Endothelial cell of umbilical vein (primary cell): ENCODE measurements around the gene CAPN8. TPM values are rescaled to one million over a fixed set of nuclear protein-coding genes. Genes with fewer than 3 reads are reported as not detected.

Experiments used
- BruUV-seq: library from RNA; stranded (reverse); fragments of 400-500 nt; replicated peaks from 2 replicates; lab custom pipeline; 2021; lab: Mats Ljungman, UMichigan
- CTCF ChIA-PET: fragments of 300-600, 350-600 bp; sonication (Branson Sonifier 250); formaldehyde crosslinking; loops from one replicate; lab custom pipeline; 2021; ENCODE audit warnings: antibody characterized with exemption, inconsistent platforms; lab: Charles Lee
- POLR2A ChIA-PET: fragments of 300-600, 350-600 bp; sonication (Branson Sonifier 250); formaldehyde crosslinking; loops from one replicate; lab custom pipeline; 2021; ENCODE audit warnings: antibody characterized with exemption, inconsistent platforms; lab: Charles Lee
- DNase-seq: peaks from one replicate; pipeline ENCODE4 v3.0.0-alpha.2; 2011; ENCODE audit warnings: low read depth, low spot score
- FAIRE-seq: peaks from 2 replicates; lab custom pipeline; 2011; peaks lifted over from hg19 to GRCh38; lab: Jason Lieb, UNC
- H2AFZ ChIP-seq: 2 replicates; pipeline ENCODE4 v1.6.0; 2012; ENCODE audit warnings: low read depth, low read length, control low read depth, inconsistent platforms
- H3K27ac ChIP-seq: 2 replicates; pipeline ENCODE4 v1.5.1; 2011; ENCODE audit warnings: low read depth, mild to moderate bottlenecking, control low read depth, low read length, moderate library complexity; ENCODE audit not compliant: insufficient read depth
- H3K27me3 ChIP-seq, 2 experiments: 2 replicates each; pipeline versions ENCODE4 v1.6.0 to v1.6.1; 2011; ENCODE audit warnings: low read length in 2 of 2, mixed read lengths in 1 of 2; ENCODE audit not compliant: control insufficient read depth in 2 of 2, insufficient read depth in 2 of 2
- H3K36me3 ChIP-seq, 2 experiments: 2 replicates in 1 of 2; 3 replicates in 1 of 2; pipeline ENCODE4 v1.5.1; 2011; ENCODE audit warnings: low read length in 2 of 2, mild to moderate bottlenecking in 1 of 2, moderate library complexity in 1 of 2; ENCODE audit not compliant: control insufficient read depth in 2 of 2, insufficient read depth in 2 of 2; ENCODE audit errors: extremely low read depth in 1 of 2
- H3K4me1 ChIP-seq: 3 replicates; pipeline ENCODE4 v1.5.1; 2011; ENCODE audit warnings: mild to moderate bottlenecking, low read length; ENCODE audit not compliant: control insufficient read depth, insufficient read depth; ENCODE audit errors: extremely low read depth
- H3K4me2 ChIP-seq: 2 replicates; pipeline ENCODE4 v1.6.1; 2011; ENCODE audit warnings: low read length, control low read depth, mixed read lengths; ENCODE audit not compliant: insufficient read depth
- H3K4me3 ChIP-seq, 3 experiments: fragments of 200-600 bp in 1 of 3; sonication (generic), shearing (Covaris generic) in 1 of 3; replicated peaks in 1 of 3; 2 replicates each; pipeline ENCODE4 v1.5.1; 2011 to 2016; ENCODE audit warnings: control low read depth in 3 of 3, low read length in 3 of 3, mild to moderate bottlenecking in 2 of 3, inconsistent platforms in 1 of 3, low read depth in 1 of 3, moderate library complexity in 1 of 3; ENCODE audit not compliant: insufficient read depth in 1 of 3
- H3K79me2 ChIP-seq: 2 replicates; pipeline ENCODE4 v1.6.0; 2012; ENCODE audit warnings: low read length, inconsistent platforms; ENCODE audit not compliant: control insufficient read depth, insufficient read depth
- H3K9ac ChIP-seq: replicated peaks from 2 replicates; pipeline ENCODE3; 2011; ENCODE audit warnings: low read length, control low read depth; ENCODE audit not compliant: insufficient read depth; ENCODE audit errors: extremely low read depth
- H3K9me1 ChIP-seq: replicated peaks from 3 replicates; pipeline ENCODE4 v1.6.0; 2011; ENCODE audit warnings: mild to moderate bottlenecking, low read length; ENCODE audit not compliant: control insufficient read depth, insufficient read depth; ENCODE audit errors: extremely low read depth
- H3K9me3 ChIP-seq: replicated peaks from 2 replicates; pipeline ENCODE4 v1.5.1; 2012; ENCODE audit warnings: low read length, inconsistent platforms; ENCODE audit not compliant: control insufficient read depth, insufficient read depth
- H4K20me1 ChIP-seq: replicated peaks from 2 replicates; pipeline ENCODE3; 2011; ENCODE audit warnings: mild to moderate bottlenecking, low read length; ENCODE audit not compliant: control insufficient read depth, insufficient read depth; ENCODE audit errors: extremely low read depth
- EZH2 ChIP-seq: IDR thresholded peaks from 2 replicates; pipeline ENCODE4 v1.6.1; 2012; ENCODE audit warnings: borderline replicate concordance, low read depth, mild to moderate bottlenecking, moderate library complexity, low read length, inconsistent platforms; ENCODE audit not compliant: severe bottlenecking
- FOS ChIP-seq: IDR thresholded peaks from 2 replicates; pipeline ENCODE4 v1.6.1; 2011; ENCODE audit warnings: mild to moderate bottlenecking, low read length, moderate library complexity, borderline replicate concordance; ENCODE audit not compliant: insufficient read depth
- GATA2 ChIP-seq: IDR thresholded peaks from 2 replicates; pipeline ENCODE4 v1.7.0; 2011; ENCODE audit warnings: low read depth, mild to moderate bottlenecking, moderate library complexity, mixed read lengths, low read length; ENCODE audit not compliant: insufficient read length, insufficient read depth
- JUN ChIP-seq: IDR thresholded peaks from 2 replicates; pipeline ENCODE4 v1.6.1; 2011; ENCODE audit warnings: borderline replicate concordance, low read depth; ENCODE audit not compliant: insufficient read length, insufficient read depth
- MYC ChIP-seq: IDR thresholded peaks from one replicate; pipeline ENCODE4 v1.6.1; 2011; ENCODE audit warnings: mild to moderate bottlenecking, low read depth, low read length
- POLR2A ChIP-seq: IDR thresholded peaks from 2 replicates; pipeline ENCODE4 v1.6.1; 2012; ENCODE audit warnings: low read depth, mild to moderate bottlenecking, control low read depth, low read length
- POLR2AphosphoS5 ChIP-seq: IDR thresholded peaks from 2 replicates; pipeline ENCODE4 v1.6.1; 2012; ENCODE audit warnings: low read depth, mild to moderate bottlenecking, control low read depth, low read length, moderate library complexity; ENCODE audit not compliant: insufficient read depth
- dilution Hi-C: fragments of 300-500 bp; cut with MboI; formaldehyde crosslinking; loops from one replicate; pipeline ENCODE4 v1.15.0; 2019; ENCODE audit warnings: low sequenced_read_pairs; ENCODE audit not compliant: extremely low pct_ligation_motif_present
- intact Hi-C: fragments of 100-400 bp; cut with micrococcal nuclease; formaldehyde crosslinking; loops from one replicate; pipeline ENCODE4 v1.10.0; 2022
- polyA plus RNA-seq, 4 experiments: library from polyadenylated mRNA; depleted of rRNA in 3 of 4; stranded (reverse) in 3 of 4; unstranded in 1 of 4; fragments of >200 nt; gene quantifications; 2 replicates each; pipeline versions ENCODE4 v1.2.1 to v1.2.3, GENCODE V29; 2011 to 2012; ENCODE audit warnings: missing spikeins in 1 of 4
- total RNA-seq: library from RNA; stranded (reverse); gene quantifications from 2 replicates; pipeline ENCODE4 v1.2.3, GENCODE V29; 2021
- TF ChIP-seq, protein P1 (sequence below), 2 donors: IDR thresholded peaks; 1 replicate in 1 of 2; 2 replicates in 1 of 2; pipeline ENCODE4 v1.5.1; 2011; ENCODE audit warnings: low read length in 2 of 2, mild to moderate bottlenecking in 2 of 2, moderate library complexity in 2 of 2, control low read depth in 1 of 2, inconsistent platforms in 1 of 2, low read depth in 1 of 2; ENCODE audit not compliant: insufficient read depth in 1 of 2; ENCODE audit errors: extremely low read depth in 1 of 2
- TF ChIP-seq, protein P2 (sequence below): IDR thresholded peaks from 2 replicates; pipeline ENCODE4 v1.6.1; 2011; ENCODE audit not compliant: insufficient read depth, insufficient read length

Gene CAPN8
- total and polyA plus RNA-seq, 2 donors (not counting 3 experiments of a cell fraction or from before 2014, with no cell fraction given) = not detected

GRCh38 chr1:223634423-223634822, 31.1 kb downstream of the CAPN8 start:
- Histone ChIP-seq H3K27me3 (peaks cover 3% of the 10 kb centered on the region in 2 experiments), H3K79me2 (no peaks in the 10 kb centered on the region), H3K27ac (no peak overlapping the region), H3K4me1 (no peaks in the 10 kb centered on the region), H4K20me1 (no peaks in the 10 kb centered on the region), H3K36me3 (no peaks in the 10 kb centered on the region), H3K9ac (no peak overlapping the region), H3K4me2 (no peak overlapping the region), H3K4me3 (no peak overlapping the region), H3K9me1 (no peaks in the 10 kb centered on the region), H2AFZ (no peak overlapping the region), H3K9me3 (no peaks in the 10 kb centered on the region)
- dilution Hi-C loops = no loop called here
- BruUV-seq = no TSS peak
- FAIRE-seq (no peak), DNase-seq (no peak)
- POLR2A ChIA-PET = no interaction called here
- CTCF ChIA-PET = no interaction called here
- TF ChIP-seq MYC (no peak), FOS (no peak), JUN (no peak), EZH2 (no peak), POLR2AphosphoS5 (no peak), POLR2A (no peak), GATA2 (no peak)
- TF ChIP-seq, protein P1, sequence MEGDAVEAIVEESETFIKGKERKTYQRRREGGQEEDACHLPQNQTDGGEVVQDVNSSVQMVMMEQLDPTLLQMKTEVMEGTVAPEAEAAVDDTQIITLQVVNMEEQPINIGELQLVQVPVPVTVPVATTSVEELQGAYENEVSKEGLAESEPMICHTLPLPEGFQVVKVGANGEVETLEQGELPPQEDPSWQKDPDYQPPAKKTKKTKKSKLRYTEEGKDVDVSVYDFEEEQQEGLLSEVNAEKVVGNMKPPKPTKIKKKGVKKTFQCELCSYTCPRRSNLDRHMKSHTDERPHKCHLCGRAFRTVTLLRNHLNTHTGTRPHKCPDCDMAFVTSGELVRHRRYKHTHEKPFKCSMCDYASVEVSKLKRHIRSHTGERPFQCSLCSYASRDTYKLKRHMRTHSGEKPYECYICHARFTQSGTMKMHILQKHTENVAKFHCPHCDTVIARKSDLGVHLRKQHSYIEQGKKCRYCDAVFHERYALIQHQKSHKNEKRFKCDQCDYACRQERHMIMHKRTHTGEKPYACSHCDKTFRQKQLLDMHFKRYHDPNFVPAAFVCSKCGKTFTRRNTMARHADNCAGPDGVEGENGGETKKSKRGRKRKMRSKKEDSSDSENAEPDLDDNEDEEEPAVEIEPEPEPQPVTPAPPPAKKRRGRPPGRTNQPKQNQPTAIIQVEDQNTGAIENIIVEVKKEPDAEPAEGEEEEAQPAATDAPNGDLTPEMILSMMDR (IDR thresholded peaks at IDR 0.05; ENCODE audit: extremely low read depth in 1 of 2, insufficient read depth in 1 of 2, low read depth in 1 of 2, low read length in 2 of 2) = no peak
- TF ChIP-seq, protein P2, sequence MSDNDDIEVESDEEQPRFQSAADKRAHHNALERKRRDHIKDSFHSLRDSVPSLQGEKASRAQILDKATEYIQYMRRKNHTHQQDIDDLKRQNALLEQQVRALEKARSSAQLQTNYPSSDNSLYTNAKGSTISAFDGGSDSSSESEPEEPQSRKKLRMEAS = no peak
- intact Hi-C loops = no loop called here
